Fibroblast of mammary gland (primary cell): Measurements from ENCODE around the gene SERPINA12.

Source experiments
- DNase-seq: peaks from one replicate; pipeline ENCODE4 v3.0.0-alpha.2; 2010; ENCODE audit warnings: low read depth
- H3K4me3 ChIP-seq: 2 replicates; pipeline ENCODE4 v1.5.1; 2011; ENCODE audit warnings: low read depth, mild to moderate bottlenecking, low read length, moderate library complexity; ENCODE audit not compliant: control insufficient read depth
- CTCF ChIP-seq: conservative IDR thresholded peaks from 2 replicates; pipeline ENCODE4 v1.5.1; 2011; ENCODE audit warnings: low read depth, low read length, inconsistent platforms; ENCODE audit not compliant: control insufficient read depth, insufficient read depth

SERPINA12 gene

GRCh38 chr14:94474581-94475031, 34.7 kb downstream of the SERPINA12 start:
- no peak for DNase-seq
- no peak overlapping the region for H3K4me3 ChIP-seq
- no peak for TF ChIP-seq CTCF

- no peak for DNase-seq
- no peak overlapping the region for H3K4me3 ChIP-seq
- TF ChIP-seq CTCF = no peak
Observed at GRCh38 chr14:94473666-94474410, 35.4 kb downstream of the SERPINA12 start.

GRCh38 chr14:94472842-94473241, 36.4 kb downstream of the SERPINA12 start:
- TF ChIP-seq CTCF = no peak
- H3K4me3 ChIP-seq = no peak overlapping the region
- no peak for DNase-seq

GRCh38 chr14:94471045-94471444, 38.2 kb downstream of the SERPINA12 start:
- no peak for TF ChIP-seq CTCF
- DNase-seq = no peak
- H3K4me3 ChIP-seq = no peak overlapping the region

- H3K4me3 ChIP-seq = no peak overlapping the region
- DNase-seq = no peak
- no peak for TF ChIP-seq CTCF
Observed at GRCh38 chr14:94470311-94470710, 39.0 kb downstream of the SERPINA12 start.

GRCh38 chr14:94469261-94469660, 40.0 kb downstream of the SERPINA12 start:
- DNase-seq = no peak
- TF ChIP-seq CTCF = no peak
- no peak overlapping the region for H3K4me3 ChIP-seq
